Measurements from ENCODE around the gene STK32A.

DNA sequence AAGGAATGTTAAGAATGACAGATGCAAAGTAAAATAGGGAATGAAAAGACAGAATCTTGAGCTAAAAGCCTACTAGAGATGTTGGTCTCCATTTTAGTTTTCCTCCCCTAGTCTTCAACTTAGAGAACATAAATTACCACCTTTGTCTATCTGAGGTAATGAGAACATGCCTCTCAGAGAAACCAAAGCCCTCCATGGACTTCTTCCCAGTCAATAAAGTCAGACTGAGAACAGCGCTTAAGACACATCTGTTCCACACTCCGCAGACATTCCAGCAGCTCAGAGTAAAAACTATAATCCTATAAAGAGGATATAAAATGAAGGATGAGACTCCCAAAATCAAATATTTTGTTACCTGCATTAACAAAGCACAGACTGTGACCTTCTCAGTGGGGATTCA, 195.8 kb downstream of the STK32A start:
- TF ChIP-seq, protein P1, sequence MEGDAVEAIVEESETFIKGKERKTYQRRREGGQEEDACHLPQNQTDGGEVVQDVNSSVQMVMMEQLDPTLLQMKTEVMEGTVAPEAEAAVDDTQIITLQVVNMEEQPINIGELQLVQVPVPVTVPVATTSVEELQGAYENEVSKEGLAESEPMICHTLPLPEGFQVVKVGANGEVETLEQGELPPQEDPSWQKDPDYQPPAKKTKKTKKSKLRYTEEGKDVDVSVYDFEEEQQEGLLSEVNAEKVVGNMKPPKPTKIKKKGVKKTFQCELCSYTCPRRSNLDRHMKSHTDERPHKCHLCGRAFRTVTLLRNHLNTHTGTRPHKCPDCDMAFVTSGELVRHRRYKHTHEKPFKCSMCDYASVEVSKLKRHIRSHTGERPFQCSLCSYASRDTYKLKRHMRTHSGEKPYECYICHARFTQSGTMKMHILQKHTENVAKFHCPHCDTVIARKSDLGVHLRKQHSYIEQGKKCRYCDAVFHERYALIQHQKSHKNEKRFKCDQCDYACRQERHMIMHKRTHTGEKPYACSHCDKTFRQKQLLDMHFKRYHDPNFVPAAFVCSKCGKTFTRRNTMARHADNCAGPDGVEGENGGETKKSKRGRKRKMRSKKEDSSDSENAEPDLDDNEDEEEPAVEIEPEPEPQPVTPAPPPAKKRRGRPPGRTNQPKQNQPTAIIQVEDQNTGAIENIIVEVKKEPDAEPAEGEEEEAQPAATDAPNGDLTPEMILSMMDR (conservative IDR thresholded peaks at IDR 0.05; ENCODE audit: low read depth, low read length) = no peak
- TF ChIP-seq EZH2phosphoT487 (IDR thresholded peaks at IDR 0.05; ENCODE audit: borderline replicate concordance, low read length) (no peak), EZH2 (IDR thresholded peaks at IDR 0.05; ENCODE audit: low read length, unreplicated experiment) (no peak)
